Mesothelial cell of epicardium (in vitro differentiated cells): Measurements from ENCODE around the gene TBC1D5. TPM values are rescaled to one million over a fixed set of nuclear protein-coding genes. Genes with fewer than 3 reads are reported as not detected.
A peak's percentile ranks its signal among the peaks of the same experiment; 100 is the strongest.
"Not testable (repeated sequence)": the region's sequence is repeated elsewhere in the genome, so short reads cannot be mapped to it uniquely, and the experiment has no call there.

ENCODE experiments used
- DNase-seq, 2 experiments: peaks; one replicate each; pipeline ENCODE4 v3.0.0; 2021; ENCODE audit warnings: low spot score in 2 of 2; ENCODE audit not compliant: unreplicated experiment in 2 of 2
- H3K27ac Mint-ChIP-seq: 2 replicates; pipeline ENCODE4 v1.8.0; 2021; ENCODE audit warnings: mixed read lengths
- H3K27me3 Mint-ChIP-seq: 2 replicates; pipeline ENCODE4 v1.8.0; 2021; ENCODE audit warnings: low read depth, mixed read lengths
- H3K36me3 Mint-ChIP-seq: 2 replicates; pipeline ENCODE4 v1.8.0; 2021; ENCODE audit warnings: mixed read lengths
- H3K4me1 Mint-ChIP-seq: 2 replicates; pipeline ENCODE4 v1.8.0; 2021; ENCODE audit warnings: mixed read lengths
- H3K4me3 Mint-ChIP-seq: 2 replicates; pipeline ENCODE4 v1.8.0; 2021; ENCODE audit warnings: mild to moderate bottlenecking, moderate library complexity, mixed read lengths
- H3K9me3 Mint-ChIP-seq: 2 replicates; pipeline ENCODE4 v1.8.0; 2021; ENCODE audit warnings: mixed read lengths
- CTCF ChIP-seq: fragments of 200-600 bp; sonication (generic); IDR thresholded peaks from one replicate; pipeline ENCODE4 v1.5.0; 2021; ENCODE audit warnings: antibody characterized with exemption; ENCODE audit not compliant: unreplicated experiment
- total RNA-seq: library from RNA; stranded (reverse); gene quantifications from 3 replicates; pipeline ENCODE4 v1.2.1, GENCODE V29; 2021

TBC1D5 gene
- total RNA-seq, 1 donor from 2014 or later, result 75.3 TPM

GRCh38 chr3:17494117-17494809 is 248.2 kb downstream of the TBC1D5 start:
- Mint-ChIP-seq H3K4me1 (peaks cover 41% of the 10 kb centered on the region), H3K27ac (no peak overlapping the region), H3K27me3 (no peaks in the 10 kb centered on the region), H3K36me3 (peaks cover 45% of the 10 kb centered on the region), H3K4me3 (no peak overlapping the region), H3K9me3 (peaks cover 45% of the 10 kb centered on the region)
- DNase-seq, result no peak
- TF ChIP-seq CTCF, result no peak

- Mint-ChIP-seq H3K27me3 (no peaks in the 10 kb centered on the region), H3K27ac (peak overlapping the region; percentile 95), H3K9me3 (peaks cover 61% of the 10 kb centered on the region), H3K36me3 (peaks cover 56% of the 10 kb centered on the region), H3K4me3 (no peak overlapping the region), H3K4me1 (peaks cover 29% of the 10 kb centered on the region)
- TF ChIP-seq CTCF, result no peak
- no peak for DNase-seq
Measured at GRCh38 chr3:17491601-17492000, 250.8 kb downstream of the TBC1D5 start.

- DNase-seq, H3K4me3 Mint-ChIP-seq, H3K27me3 Mint-ChIP-seq: not testable (repeated sequence)
- H3K4me1 Mint-ChIP-seq, result peaks cover 24% of the 10 kb centered on the region
- H3K36me3 Mint-ChIP-seq, result peaks cover 60% of the 10 kb centered on the region
- H3K27ac Mint-ChIP-seq, result peak overlapping the region; percentile 95
- peaks cover 61% of the 10 kb centered on the region for H3K9me3 Mint-ChIP-seq
Measured at GRCh38 chr3:17491190-17491589, 251.2 kb downstream of the TBC1D5 start.

- no peak overlapping the region for H3K27ac Mint-ChIP-seq
- peaks cover 12% of the 10 kb centered on the region for H3K4me1 Mint-ChIP-seq
- no peak for TF ChIP-seq CTCF
- peaks cover 55% of the 10 kb centered on the region for H3K36me3 Mint-ChIP-seq
- H3K9me3 Mint-ChIP-seq, result peaks cover 61% of the 10 kb centered on the region
- no peaks in the 10 kb centered on the region for H3K27me3 Mint-ChIP-seq
- H3K4me3 Mint-ChIP-seq, result no peak overlapping the region
- no peak for DNase-seq
Measured at GRCh38 chr3:17489139-17489538, 253.3 kb downstream of the TBC1D5 start.

GRCh38 chr3:17481116-17481515 is 261.3 kb downstream of the TBC1D5 start:
- no peak overlapping the region for H3K27ac Mint-ChIP-seq
- no peaks in the 10 kb centered on the region for H3K4me1 Mint-ChIP-seq

More at GRCh38 chr3:17481116-17481515, 261.3 kb downstream of the TBC1D5 start:
- Mint-ChIP-seq H3K36me3 (peaks cover 3% of the 10 kb centered on the region), H3K27me3 (no peaks in the 10 kb centered on the region), H3K9me3 (no peaks in the 10 kb centered on the region), H3K4me3 (no peak overlapping the region)
- no peak for TF ChIP-seq CTCF
- no peak for DNase-seq
